TTC549 (cell line): ENCODE results near the gene MBD3L3.
"Not testable (repeated sequence)": the region's sequence is repeated elsewhere in the genome, so short reads cannot be mapped to it uniquely, and the experiment has no call there.

ENCODE experiments used
- FAIRE-seq: peaks from 2 replicates; lab custom pipeline; 2012; peaks lifted over from hg19 to GRCh38; lab: Jason Lieb, UNC

Gene MBD3L3

DNA sequence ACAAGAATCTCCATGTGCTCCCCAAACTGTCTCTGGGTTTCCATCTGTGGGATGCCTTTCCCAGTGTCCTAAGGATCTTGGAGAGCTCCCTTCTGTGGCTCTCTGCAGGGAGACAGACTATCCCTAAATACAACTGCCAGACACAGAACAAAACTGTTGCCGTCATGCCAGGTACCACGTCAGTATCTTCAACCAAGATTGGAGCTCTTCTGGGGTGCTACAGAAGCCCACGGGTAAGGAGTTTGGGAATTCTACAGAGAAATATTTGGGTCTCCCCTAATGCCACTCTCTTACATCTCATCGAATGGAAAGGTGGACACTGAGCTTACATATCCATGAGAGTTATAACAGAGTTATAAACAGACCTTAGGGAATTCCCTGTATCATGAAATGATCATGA is 4.9 kb upstream of the MBD3L3 start:
- FAIRE-seq = no peak

- FAIRE-seq = not testable (repeated sequence)
Measured at GRCh38 chr19:7059977-7060376, 1.5 kb upstream of the MBD3L3 start.

- FAIRE-seq = not testable (repeated sequence)
Measured at GRCh38 chr19:7056371-7056770, 2.1 kb downstream of the MBD3L3 start.

GRCh38 chr19:7055679-7056078 is 2.8 kb downstream of the MBD3L3 start:
- FAIRE-seq = not testable (repeated sequence)

DNA sequence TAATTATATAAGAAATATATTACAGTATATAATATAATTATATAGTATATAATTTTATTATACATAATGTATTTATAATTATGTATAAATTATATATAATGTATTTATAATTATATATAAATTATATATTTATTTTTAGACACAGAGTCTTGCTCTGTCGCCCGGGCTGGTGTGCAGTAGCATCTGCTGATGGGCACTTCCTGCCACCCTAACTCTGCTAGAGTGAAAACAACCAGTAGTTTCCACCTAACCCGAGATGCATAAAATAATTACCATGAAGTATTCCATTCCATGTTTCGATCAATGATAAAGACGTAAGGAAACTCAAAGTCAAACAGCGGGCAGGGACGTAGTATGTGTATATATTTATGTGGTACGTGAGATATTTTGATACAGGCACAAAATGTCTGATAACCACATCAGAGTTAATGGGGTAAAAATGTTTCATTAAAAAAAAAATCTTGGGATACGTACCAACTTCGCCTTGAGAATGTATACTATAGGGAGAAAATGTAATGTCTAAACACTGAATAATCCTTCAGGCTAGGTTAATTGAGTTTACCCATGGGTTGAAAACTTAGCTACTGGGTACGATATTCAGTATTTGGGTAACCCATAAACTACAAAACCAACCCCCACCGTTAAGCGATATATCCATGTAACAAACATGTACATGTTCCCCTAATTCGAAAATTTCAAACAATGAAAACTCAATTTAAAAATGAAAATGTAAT is 3.7 kb downstream of the MBD3L3 start:
- FAIRE-seq = not testable (repeated sequence)

- FAIRE-seq = not testable (repeated sequence)
Measured at GRCh38 chr19:7052896-7053295, 5.6 kb downstream of the MBD3L3 start.

- FAIRE-seq = not testable (repeated sequence)
Measured at GRCh38 chr19:7051421-7051820, 7.1 kb downstream of the MBD3L3 start.

DNA sequence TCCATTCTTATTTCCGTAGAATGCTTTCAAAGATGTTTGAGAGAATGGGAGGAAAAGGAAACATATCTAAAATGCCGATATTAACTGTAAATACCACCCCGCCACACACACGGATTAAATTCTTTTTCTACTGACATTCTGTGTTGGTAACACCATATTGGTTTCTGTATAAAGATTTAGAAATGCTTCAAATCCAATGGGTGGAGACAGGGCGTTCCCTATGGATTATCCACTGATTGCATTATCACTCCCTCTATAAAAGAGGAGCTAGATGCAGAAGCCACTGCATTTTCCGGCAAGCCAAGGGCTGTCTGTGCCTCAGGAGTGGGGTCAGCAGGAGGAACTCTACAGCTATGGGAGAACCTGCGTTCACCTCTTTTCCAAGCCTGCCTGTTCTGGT is 9.5 kb downstream of the MBD3L3 start, which contains the start of gene MBD3L2:
Gene MBD3L2 (plus strand): TSS at position 301 of the 400 bp plus-strand sequence. CDS start 53 bp downstream, at position 354.
- FAIRE-seq = not testable (repeated sequence)

DNA sequence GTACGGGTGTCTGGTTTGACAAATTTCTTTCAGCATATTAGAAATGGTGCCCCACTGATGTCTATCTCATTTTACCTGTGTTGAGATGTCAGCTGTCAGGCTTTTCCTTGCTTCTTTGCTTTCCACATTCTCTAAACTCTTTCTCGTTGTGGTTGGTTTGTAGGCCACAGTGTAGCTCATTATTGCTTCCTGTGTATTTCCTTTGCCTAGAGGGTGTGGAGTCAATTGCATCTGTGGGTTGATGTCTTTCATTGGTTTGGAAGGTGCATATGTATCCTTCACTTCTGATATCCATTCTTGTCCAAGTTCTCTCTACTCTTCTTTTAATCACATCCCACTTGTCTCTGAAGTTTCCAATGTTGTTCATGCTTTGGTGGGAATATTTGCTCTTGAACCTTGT is 16.9 kb downstream of the MBD3L3 start:
- FAIRE-seq = not testable (repeated sequence)

- FAIRE-seq = not testable (repeated sequence)
Measured at GRCh38 chr19:7040079-7040478, 18.4 kb downstream of the MBD3L3 start, which contains the start of gene MBD3L4. TSS of gene MBD3L4 (minus strand) at chr19:7040179. CDS start at chr19:7040144, 35 bp downstream.

DNA sequence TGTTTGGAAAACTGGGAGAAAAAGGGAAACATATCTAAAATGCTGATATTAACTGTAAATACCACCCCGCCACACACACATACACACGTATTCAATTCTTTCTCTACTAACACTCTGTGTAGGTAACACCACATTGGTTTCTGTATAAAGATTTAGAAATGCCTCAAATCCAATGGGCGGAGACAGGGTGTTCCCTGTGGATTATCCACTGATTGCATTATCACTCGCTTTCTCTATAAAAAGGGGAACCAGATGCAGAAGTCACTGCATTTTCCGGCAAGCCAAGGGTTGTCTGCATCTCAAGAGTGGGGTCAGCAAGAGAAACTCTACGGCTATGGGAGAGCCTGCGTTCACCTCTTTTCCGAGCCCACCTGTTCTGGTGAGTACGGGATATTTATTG is 28.2 kb downstream of the MBD3L3 start, which contains the start of gene MBD3L5:
Gene MBD3L5 (plus strand): TSS at position 301 of the 400 bp plus-strand sequence. CDS start 34 bp downstream, at position 335.
- not testable (repeated sequence) for FAIRE-seq

- not testable (repeated sequence) for FAIRE-seq
Measured at GRCh38 chr19:7028790-7029189, 29.7 kb downstream of the MBD3L3 start.

GRCh38 chr19:7021331-7021730 is 37.1 kb downstream of the MBD3L3 start, which contains the start of gene MBD3L2B:
TSS of gene MBD3L2B (minus strand) at chr19:7021431. CDS start at chr19:7021397, 34 bp downstream.
- not testable (repeated sequence) for FAIRE-seq

- FAIRE-seq = no peak
Measured at GRCh38 chr19:7018828-7019227, 39.6 kb downstream of the MBD3L3 start.

DNA sequence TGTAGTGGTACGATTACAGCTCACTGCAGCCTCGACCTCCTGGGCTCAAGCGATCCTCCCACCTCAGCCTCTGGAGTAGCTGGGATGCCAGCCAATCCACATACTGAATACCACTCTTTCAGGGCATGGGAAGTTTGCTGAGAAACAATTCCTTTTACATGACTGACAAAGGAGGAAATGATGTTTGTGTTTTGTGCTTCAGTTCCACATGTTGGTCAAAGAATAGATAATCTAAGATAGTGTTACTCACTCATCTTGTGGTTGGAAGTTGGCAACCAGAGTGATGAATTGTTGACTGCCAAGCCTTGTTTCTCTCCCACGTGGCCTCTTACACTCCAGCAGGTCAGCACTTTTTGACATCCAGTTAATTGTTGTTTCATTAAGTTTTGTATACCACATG is 44.8 kb downstream of the MBD3L3 start:
- no peak for FAIRE-seq

- FAIRE-seq = no peak
Measured at GRCh38 chr19:7010722-7011593, 47.5 kb downstream of the MBD3L3 start.

GRCh38 chr19:7007859-7008258 is 50.6 kb downstream of the MBD3L3 start:
- no peak for FAIRE-seq
